PFSK-1 (cell line): Measurements from ENCODE around the gene SMCO4.

Experiments used
- FOXP2 ChIP-seq: optimal IDR thresholded peaks from 2 replicates; pipeline ENCODE3; 2011; ENCODE audit warnings: borderline replicate concordance, control low read depth, inconsistent platforms; ENCODE audit not compliant: insufficient read depth; ENCODE audit errors: extremely low read length, extremely low read depth
- POLR2AphosphoS5 ChIP-seq: IDR thresholded peaks from 2 replicates; pipeline ENCODE4 v1.6.1; 2012; ENCODE audit warnings: low read depth, mild to moderate bottlenecking, control low read depth, low read length, moderate library complexity
- SIN3A ChIP-seq: IDR thresholded peaks from 2 replicates; pipeline ENCODE4 v1.6.1; 2012; ENCODE audit warnings: mild to moderate bottlenecking, low read length, moderate library complexity, borderline replicate concordance; ENCODE audit not compliant: insufficient read depth
- TAF1 ChIP-seq: IDR thresholded peaks from 2 replicates; pipeline ENCODE4 v1.6.1; 2012; ENCODE audit warnings: low read length, control low read depth, borderline replicate concordance; ENCODE audit not compliant: insufficient read depth
- TF ChIP-seq, protein P1 (sequence below), 2 experiments: IDR thresholded peaks; 2 replicates each; pipeline versions ENCODE4 v1.6.1 to v1.8.0; 2011 to 2012; ENCODE audit warnings: low read depth in 2 of 2, low read length in 2 of 2, control low read depth in 1 of 2, inconsistent platforms in 1 of 2, mild to moderate bottlenecking in 1 of 2, moderate library complexity in 1 of 2; ENCODE audit not compliant: insufficient read depth in 1 of 2

Gene SMCO4

DNA sequence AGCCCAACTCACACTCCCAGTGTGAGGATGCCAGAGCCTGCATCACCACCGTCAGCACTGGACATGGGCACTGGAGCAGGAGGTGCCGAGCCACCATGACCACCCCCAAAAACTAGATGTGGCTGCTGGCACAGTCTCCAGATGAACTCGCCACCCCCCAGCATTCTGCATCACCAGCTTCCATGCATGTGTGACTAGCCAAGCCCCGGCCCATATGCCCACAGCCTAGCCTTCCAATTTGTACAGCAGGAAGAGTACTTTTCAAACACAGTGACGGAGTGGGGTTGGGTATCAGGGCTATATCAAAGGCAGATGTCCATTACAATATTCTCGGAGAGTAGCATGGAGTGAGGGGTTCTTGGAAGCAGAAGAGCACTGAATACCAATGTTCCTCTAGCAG is 62.9 kb downstream of the SMCO4 start:
- TF ChIP-seq, protein P1, sequence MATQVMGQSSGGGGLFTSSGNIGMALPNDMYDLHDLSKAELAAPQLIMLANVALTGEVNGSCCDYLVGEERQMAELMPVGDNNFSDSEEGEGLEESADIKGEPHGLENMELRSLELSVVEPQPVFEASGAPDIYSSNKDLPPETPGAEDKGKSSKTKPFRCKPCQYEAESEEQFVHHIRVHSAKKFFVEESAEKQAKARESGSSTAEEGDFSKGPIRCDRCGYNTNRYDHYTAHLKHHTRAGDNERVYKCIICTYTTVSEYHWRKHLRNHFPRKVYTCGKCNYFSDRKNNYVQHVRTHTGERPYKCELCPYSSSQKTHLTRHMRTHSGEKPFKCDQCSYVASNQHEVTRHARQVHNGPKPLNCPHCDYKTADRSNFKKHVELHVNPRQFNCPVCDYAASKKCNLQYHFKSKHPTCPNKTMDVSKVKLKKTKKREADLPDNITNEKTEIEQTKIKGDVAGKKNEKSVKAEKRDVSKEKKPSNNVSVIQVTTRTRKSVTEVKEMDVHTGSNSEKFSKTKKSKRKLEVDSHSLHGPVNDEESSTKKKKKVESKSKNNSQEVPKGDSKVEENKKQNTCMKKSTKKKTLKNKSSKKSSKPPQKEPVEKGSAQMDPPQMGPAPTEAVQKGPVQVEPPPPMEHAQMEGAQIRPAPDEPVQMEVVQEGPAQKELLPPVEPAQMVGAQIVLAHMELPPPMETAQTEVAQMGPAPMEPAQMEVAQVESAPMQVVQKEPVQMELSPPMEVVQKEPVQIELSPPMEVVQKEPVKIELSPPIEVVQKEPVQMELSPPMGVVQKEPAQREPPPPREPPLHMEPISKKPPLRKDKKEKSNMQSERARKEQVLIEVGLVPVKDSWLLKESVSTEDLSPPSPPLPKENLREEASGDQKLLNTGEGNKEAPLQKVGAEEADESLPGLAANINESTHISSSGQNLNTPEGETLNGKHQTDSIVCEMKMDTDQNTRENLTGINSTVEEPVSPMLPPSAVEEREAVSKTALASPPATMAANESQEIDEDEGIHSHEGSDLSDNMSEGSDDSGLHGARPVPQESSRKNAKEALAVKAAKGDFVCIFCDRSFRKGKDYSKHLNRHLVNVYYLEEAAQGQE (IDR thresholded peaks at IDR 0.05; ENCODE audit: insufficient read depth in 1 of 2, low read depth in 2 of 2, low read length in 2 of 2): no peak
- TF ChIP-seq FOXP2: no peak
- no peak for TF ChIP-seq POLR2AphosphoS5
- no peak for TF ChIP-seq SIN3A
- TF ChIP-seq TAF1: no peak

DNA sequence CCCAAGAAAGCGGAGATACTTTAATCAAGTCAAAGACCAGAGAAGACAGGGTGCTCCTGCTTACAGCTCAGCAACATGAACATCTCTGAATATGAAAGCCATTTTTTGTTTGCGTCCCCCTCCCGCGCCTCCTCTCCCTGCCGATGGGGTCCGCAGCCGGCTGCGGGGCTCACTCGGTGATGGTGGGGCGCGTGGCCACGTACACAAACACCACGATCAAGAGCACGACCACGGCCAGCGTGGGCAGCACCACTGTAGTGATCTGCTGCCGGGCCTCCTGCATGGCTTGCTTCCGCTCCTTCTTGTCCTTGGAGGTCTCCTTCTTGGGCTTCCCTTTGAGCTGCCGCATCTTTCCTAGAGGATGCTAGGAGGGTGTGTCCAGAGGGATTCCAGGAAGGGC is 64.3 kb downstream of the SMCO4 start:
- no peak for TF ChIP-seq POLR2AphosphoS5
- TF ChIP-seq FOXP2: no peak
- TF ChIP-seq, protein P1 (IDR thresholded peaks at IDR 0.05; ENCODE audit: insufficient read depth in 1 of 2, low read depth in 2 of 2, low read length in 2 of 2): no peak
- no peak for TF ChIP-seq SIN3A
- TF ChIP-seq TAF1: no peak

DNA sequence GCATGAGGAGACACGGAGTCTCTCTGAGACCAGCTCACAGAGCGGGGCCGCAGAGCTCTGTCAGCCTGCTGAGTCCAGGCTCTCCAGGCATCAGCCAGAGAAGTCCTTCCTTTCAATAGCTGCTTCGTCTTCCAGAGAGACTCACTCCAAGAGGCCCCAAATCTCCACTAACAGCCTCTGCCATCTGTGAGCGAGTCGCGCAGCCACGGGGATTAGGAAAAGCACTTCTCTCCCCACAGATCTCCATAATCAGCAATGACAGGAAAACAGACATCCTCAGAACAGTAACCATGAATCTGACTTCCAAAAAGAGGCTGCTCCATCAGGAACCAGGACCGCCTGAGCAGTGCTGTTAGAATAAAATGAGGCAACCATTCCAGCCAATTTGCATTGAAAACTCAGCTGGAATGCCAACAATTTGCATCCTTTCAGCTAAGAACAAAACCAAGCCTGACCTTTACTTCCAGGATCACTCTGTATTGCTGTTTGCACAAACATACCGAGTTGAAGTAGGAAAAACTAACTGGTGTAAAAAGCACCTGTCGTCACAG is 65.4 kb downstream of the SMCO4 start:
- TF ChIP-seq FOXP2 (no peak), TAF1 (no peak), POLR2AphosphoS5 (no peak), SIN3A (no peak)
- TF ChIP-seq, protein P1 (IDR thresholded peaks at IDR 0.05; ENCODE audit: insufficient read depth in 1 of 2, low read depth in 2 of 2, low read length in 2 of 2): no peak

DNA sequence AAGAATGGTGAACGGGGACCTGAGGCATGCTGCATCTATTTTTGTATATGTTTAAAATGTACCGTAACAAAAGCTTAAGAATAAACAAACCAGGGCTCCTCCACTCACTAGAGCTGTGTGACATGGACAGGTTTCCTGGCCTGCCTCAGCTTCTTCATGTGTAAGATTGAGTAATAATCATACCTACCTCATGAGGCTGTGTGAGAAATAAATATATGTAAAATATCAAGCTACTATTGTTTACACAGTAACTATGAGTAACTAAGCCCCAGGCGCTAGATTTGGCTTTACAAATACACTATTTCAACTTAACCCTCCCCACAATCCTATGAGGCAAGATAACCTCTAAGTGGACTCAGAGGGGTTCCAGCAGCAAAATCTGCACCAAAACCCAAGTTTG is 66.4 kb downstream of the SMCO4 start:
- no peak for TF ChIP-seq SIN3A

DNA sequence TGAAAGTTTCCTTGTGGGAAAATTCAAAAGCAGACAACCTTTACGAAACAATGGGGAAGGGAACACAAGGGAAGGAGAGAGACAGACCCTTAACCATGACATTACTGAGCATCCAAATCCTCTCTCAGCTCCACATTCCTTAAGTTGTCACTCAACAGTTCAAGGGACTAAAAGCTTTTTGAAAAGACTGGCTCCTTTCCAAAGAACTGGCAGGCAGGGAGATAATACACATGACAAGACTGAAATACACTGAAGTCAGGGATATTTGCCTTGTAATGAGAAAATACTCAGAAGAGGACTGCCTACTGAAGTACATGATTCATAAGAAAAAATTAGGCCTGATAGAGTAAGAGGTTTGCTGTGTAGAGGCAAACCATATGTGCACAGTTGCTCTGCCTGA is 69.1 kb downstream of the SMCO4 start:
- no peak for TF ChIP-seq SIN3A
- TF ChIP-seq, protein P1 (IDR thresholded peaks at IDR 0.05; ENCODE audit: insufficient read depth in 1 of 2, low read depth in 2 of 2, low read length in 2 of 2): no peak
- TF ChIP-seq FOXP2: no peak
- TF ChIP-seq TAF1: no peak
- TF ChIP-seq POLR2AphosphoS5: no peak
